T-helper 22 cell (primary cell): ENCODE data around the gene DMTF1.
A peak's percentile ranks its signal among the peaks of the same experiment; 100 is the strongest.
"Not testable (repeated sequence)": the region's sequence is repeated elsewhere in the genome, so short reads cannot be mapped to it uniquely, and the experiment has no call there.

Experiments
- DNase-seq: peaks from one replicate; pipeline ENCODE4 v3.0.0-alpha.2; 2020; ENCODE audit warnings: low read depth

Gene DMTF1

GRCh38 chr7:87199700-87200450 is 47.6 kb downstream of the DMTF1 start:
- no peak for DNase-seq

GRCh38 chr7:87202208-87202607 is 50.0 kb downstream of the DMTF1 start:
- DNase-seq: no peak

GRCh38 chr7:87202705-87203104 is 50.5 kb downstream of the DMTF1 start:
- no peak for DNase-seq

GRCh38 chr7:87203929-87204328 is 51.7 kb downstream of the DMTF1 start:
- DNase-seq: not testable (repeated sequence)

- no peak for DNase-seq
Measured at GRCh38 chr7:87204933-87205332, 52.7 kb downstream of the DMTF1 start.

- not testable (repeated sequence) for DNase-seq
Measured at GRCh38 chr7:87205701-87206100, 53.4 kb downstream of the DMTF1 start.

- DNase-seq: no peak
Measured at GRCh38 chr7:87206361-87206760, 54.1 kb downstream of the DMTF1 start.

- no peak for DNase-seq
Measured at GRCh38 chr7:87209295-87209924, 57.2 kb downstream of the DMTF1 start.

- no peak for DNase-seq
Measured at GRCh38 chr7:87210506-87210905, 58.3 kb downstream of the DMTF1 start.

- DNase-seq: no peak
Measured at GRCh38 chr7:87212498-87212897, 60.2 kb downstream of the DMTF1 start.

GRCh38 chr7:87213252-87213651 is 61.0 kb downstream of the DMTF1 start:
- DNase-seq: no peak

GRCh38 chr7:87213811-87214210 is 61.6 kb downstream of the DMTF1 start:
- DNase-seq: no peak

GRCh38 chr7:87215046-87215445 is 62.8 kb downstream of the DMTF1 start:
- DNase-seq: no peak

- DNase-seq: no peak
Measured at GRCh38 chr7:87216701-87217508, 64.7 kb downstream of the DMTF1 start.

GRCh38 chr7:87217983-87218653 is 65.9 kb downstream of the DMTF1 start:
- no peak for DNase-seq

- DNase-seq: peak; percentile 26
Measured at GRCh38 chr7:87218796-87219544, 66.7 kb downstream of the DMTF1 start.

- peak; percentile 80 for DNase-seq
Measured at GRCh38 chr7:87219545-87220025, 67.3 kb downstream of the DMTF1 start, which contains the start of gene TMEM243. Gene TMEM243 (minus strand): TSS chr7:87219732. CDS start chr7:87219503, 229 bp downstream.

- DNase-seq: peak; percentile 73
Measured at GRCh38 chr7:87220026-87220733, 67.9 kb downstream of the DMTF1 start.

GRCh38 chr7:87220734-87221215 is 68.5 kb downstream of the DMTF1 start:
- DNase-seq: no peak

GRCh38 chr7:87223666-87224065 is 71.4 kb downstream of the DMTF1 start:
- no peak for DNase-seq
